Activated T-cell treated with anti-CD3 and anti-CD28 coated beads, Interleukin-2, amount 50 U/mL, for 24 hours (primary cell): Measurements from ENCODE around the gene PACS2.

Experiments used
- DNase-seq: peaks from one replicate; pipeline ENCODE4 v3.0.0-alpha.2; 2020
- H3K27ac Mint-ChIP-seq: 2 replicates; pipeline ENCODE4 v1.8.0; 2020; ENCODE audit warnings: mild to moderate bottlenecking, mixed read lengths
- H3K27me3 Mint-ChIP-seq: 2 replicates; pipeline ENCODE4 v1.8.0; 2020; ENCODE audit warnings: mixed read lengths
- H3K36me3 Mint-ChIP-seq: 2 replicates; pipeline ENCODE4 v1.8.0; 2020; ENCODE audit warnings: low read depth, mixed read lengths
- H3K4me1 Mint-ChIP-seq: 2 replicates; pipeline ENCODE4 v1.8.0; 2020; ENCODE audit warnings: low read depth, mixed read lengths
- H3K4me3 Mint-ChIP-seq: 2 replicates; pipeline ENCODE4 v1.8.0; 2020; ENCODE audit warnings: mild to moderate bottlenecking, moderate library complexity, mixed read lengths
- H3K9me3 Mint-ChIP-seq: 2 replicates; pipeline ENCODE4 v1.8.0; 2020; ENCODE audit warnings: mixed read lengths

PACS2 gene

DNA sequence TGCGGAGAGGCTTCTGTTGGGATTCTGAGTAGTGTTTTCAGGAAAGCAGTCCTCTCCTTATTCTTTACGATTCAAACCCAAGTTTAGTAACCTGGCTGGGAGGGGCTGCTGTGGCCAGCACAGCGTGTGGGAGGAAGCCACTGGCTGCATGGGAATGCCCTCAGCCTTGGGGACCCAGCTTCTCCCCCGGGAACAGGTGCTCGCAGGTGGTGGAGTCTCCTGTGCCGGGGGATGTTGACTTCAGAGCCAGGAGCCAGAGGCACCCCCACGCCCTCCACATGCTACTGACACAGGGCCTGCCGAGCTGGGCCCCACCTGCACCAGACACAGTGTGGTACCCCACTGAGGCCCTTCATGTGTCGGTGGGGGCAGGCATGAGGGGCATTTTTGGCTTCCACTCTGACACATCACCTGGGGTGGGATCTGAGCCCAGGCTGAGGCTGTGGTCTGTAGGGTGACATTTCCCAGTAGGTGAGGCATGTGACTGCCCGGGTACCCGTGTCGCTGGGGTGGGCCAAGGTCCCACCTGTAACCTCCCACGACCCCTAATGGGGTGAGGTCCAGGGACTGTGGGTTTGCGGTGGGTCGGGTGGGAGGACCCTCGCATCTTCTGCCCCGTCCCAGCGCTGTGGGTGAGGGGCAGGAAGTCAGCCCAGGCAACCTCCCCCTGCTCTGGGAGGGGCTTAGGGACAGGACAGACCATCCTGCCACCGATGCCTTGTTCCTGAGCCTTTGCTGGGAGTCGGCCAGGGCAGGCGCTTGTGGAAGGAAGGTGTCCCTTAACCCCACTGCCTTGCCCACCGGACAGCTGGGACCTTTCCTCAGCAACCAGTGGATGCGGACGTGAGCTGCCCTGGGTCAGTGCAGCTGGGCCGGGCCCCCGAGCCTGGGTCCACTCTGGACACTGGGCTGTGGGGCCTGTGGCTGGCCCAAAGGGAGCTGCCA is 131.6 kb downstream of the PACS2 start:
- no peak overlapping the region for H3K4me3 Mint-ChIP-seq
- no peaks in the 10 kb centered on the region for H3K4me1 Mint-ChIP-seq
- no peaks in the 10 kb centered on the region for H3K27me3 Mint-ChIP-seq
- H3K36me3 Mint-ChIP-seq = peaks cover 63% of the 10 kb centered on the region
- no peak overlapping the region for H3K27ac Mint-ChIP-seq
- DNase-seq = no peak
- no peaks in the 10 kb centered on the region for H3K9me3 Mint-ChIP-seq

DNA sequence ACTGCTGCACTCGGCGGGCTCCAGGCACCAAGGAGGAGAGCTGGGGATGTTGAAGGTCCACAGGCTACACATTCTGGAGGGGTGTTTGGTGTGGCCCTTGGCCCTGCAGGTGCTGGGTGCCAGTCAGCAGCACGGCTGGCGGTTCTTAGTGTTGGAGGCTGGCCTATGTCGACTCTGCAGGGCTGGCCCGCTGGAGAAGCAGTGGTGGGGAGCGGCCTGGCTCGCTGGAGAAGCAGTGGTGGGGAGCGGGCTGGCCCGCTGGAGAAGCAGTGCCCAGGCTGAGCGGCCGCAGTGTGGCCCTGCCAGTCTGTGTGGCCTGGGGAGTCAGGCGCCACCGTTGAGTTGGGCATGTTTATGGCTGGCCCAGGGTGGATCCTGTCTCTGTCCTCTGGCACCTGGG is 132.4 kb downstream of the PACS2 start:
- H3K27ac Mint-ChIP-seq = no peak overlapping the region

More for the DNA sequence above, 132.4 kb downstream of the PACS2 start:
- Mint-ChIP-seq H3K36me3 (peaks cover 64% of the 10 kb centered on the region), H3K27me3 (no peaks in the 10 kb centered on the region), H3K4me1 (no peaks in the 10 kb centered on the region), H3K9me3 (no peaks in the 10 kb centered on the region), H3K4me3 (no peak overlapping the region)
- DNase-seq = no peak
